K562 (cell line): Measurements from ENCODE around the gene PPP1R3C. TPM values are rescaled to one million over a fixed set of nuclear protein-coding genes. Genes with fewer than 3 reads are reported as not detected.

Experiments used
- BCLAF1 ChIP-seq, 2 experiments: fragments of 450-650 bp in 1 of 2; IDR thresholded peaks; 2 replicates each; pipeline ENCODE4 v1.6.1; 2011 to 2017; ENCODE audit warnings: low read depth in 2 of 2, antibody characterized with exemption in 1 of 2, borderline replicate concordance in 1 of 2, low read length in 1 of 2, mild to moderate bottlenecking in 1 of 2, mixed read lengths in 1 of 2; ENCODE audit not compliant: control insufficient read depth in 1 of 2
- FOXO4 ChIP-seq: fragments of 450-650 bp; formaldehyde crosslinking; IDR thresholded peaks from 2 replicates; pipeline ENCODE4 v1.4.0; 2020; ENCODE audit warnings: mild to moderate bottlenecking, moderate library complexity
- NR4A1 ChIP-seq, 2 experiments: fragments of 250-450 bp in 1 of 2; fragments of 450-650 bp in 1 of 2; sonication (Bioruptor Pico) in 1 of 2; IDR thresholded peaks; 2 replicates each; pipeline versions ENCODE4 v1.4.0 to v1.6.1; 2016 to 2020; ENCODE audit warnings: mild to moderate bottlenecking in 2 of 2, missing compliant biosample characterization in 1 of 2, missing genetic modification characterization in 1 of 2, moderate library complexity in 1 of 2
- RHOXF2B ChIP-seq: fragments of 250-450 bp; sonication (Bioruptor Pico); conservative IDR thresholded peaks from 2 replicates; pipeline ENCODE4 v1.5.1; 2021
- TGIF2 ChIP-seq: sonication (generic); formaldehyde crosslinking; IDR thresholded peaks from 2 replicates; pipeline ENCODE4 v1.8.1; 2022; ENCODE audit warnings: mild to moderate bottlenecking, missing genetic modification reagents, moderate library complexity
- ZC3H4 ChIP-seq: sonication (generic); formaldehyde crosslinking; IDR thresholded peaks from 2 replicates; pipeline ENCODE4 v1.9.0; 2021; ENCODE audit warnings: missing genetic modification reagents, borderline replicate concordance
- polyA plus RNA-seq, 8 experiments: library from polyadenylated mRNA; depleted of rRNA in 4 of 8; stranded (reverse) in 5 of 8; unstranded in 3 of 8; fragments of >200 nt; fragmentation: Nextera tagmentation in 2 of 8; fragmentation: Illumina TruSeq in 1 of 8; extraction: Ambion mirVana in 2 of 8; extraction: Trizol in 1 of 8; gene quantifications; 2 replicates each; pipeline versions ENCODE4 v1.2.1 to v1.2.3, GENCODE V29; 2011 to 2014; ENCODE audit warnings: inconsistent platforms in 1 of 8, missing spikeins in 1 of 8
- total RNA-seq, 7 experiments: library from RNA; depleted of rRNA in 6 of 7; stranded (reverse); fragments of >200 nt in 6 of 7; fragmentation: Illumina TruSeq in 2 of 7; extraction: Trizol in 2 of 7; gene quantifications; 2 replicates each; pipeline versions ENCODE4 v1.2.1 to v1.2.3, GENCODE V29; 2011 to 2021; ENCODE audit warnings: low replicate concordance in 1 of 7

PPP1R3C gene
- total and polyA plus RNA-seq, 9 of the 15 experiments (the other 6 are each of a cell fraction or from before 2014, with no cell fraction given), result 0.06 to 0.24 (median 0.12) TPM; not detected in 3

DNA sequence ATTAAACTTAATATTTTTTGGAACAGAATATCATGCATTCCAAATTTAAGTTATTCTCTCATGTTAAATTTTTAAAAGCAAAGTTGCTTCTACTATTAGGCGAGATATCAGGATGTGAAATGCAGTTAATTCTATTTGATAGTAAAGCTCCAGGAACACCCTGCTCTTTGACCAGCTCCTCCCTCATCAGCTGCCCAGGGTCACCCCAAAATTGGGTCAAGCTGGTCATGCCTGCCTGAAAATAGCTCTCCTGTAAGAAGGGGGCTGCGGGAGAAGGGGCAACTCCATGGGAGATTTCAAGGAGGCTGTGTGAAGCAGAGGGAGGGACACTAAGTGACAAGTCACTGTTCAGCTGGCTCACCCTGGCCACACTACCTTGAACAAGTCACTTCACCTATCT lies 5.9 kb downstream of the PPP1R3C start (continued):
- no peak for TF ChIP-seq BCLAF1 (IDR thresholded peaks at IDR 0.05; ENCODE audit: borderline replicate concordance in 1 of 2, control insufficient read depth in 1 of 2, low read depth in 2 of 2, low read length in 1 of 2)
- TF ChIP-seq NR4A1 (CRISPR knock-in tag; IDR thresholded peaks at IDR 0.05), result no peak
- TF ChIP-seq NR4A1 (tag; IDR thresholded peaks at IDR 0.05), result no peak
- no peak for TF ChIP-seq ZC3H4 (CRISPR knock-in tag)
- no peak for TF ChIP-seq RHOXF2B
- TF ChIP-seq FOXO4 (CRISPR knock-in tag), result no peak
- TF ChIP-seq TGIF2, result no peak
